Ovary (tissue), 9 donors: Measurements from ENCODE around the gene CAMK2D. TPM values are rescaled to one million over a fixed set of nuclear protein-coding genes. Genes with fewer than 3 reads are reported as not detected.

Source experiments
- DNase-seq, 5 donors: peaks; one replicate each; pipeline ENCODE4 v3.0.0-alpha.2; 2019 to 2020
- H3K27ac ChIP-seq, 2 donors: fragments of 200-600 bp; one replicate each; pipeline versions ENCODE4 v1.5.1 to v1.8.0; 2019 to 2022
- H3K27me3 ChIP-seq: fragments of 200-600 bp; one replicate; pipeline ENCODE4 v1.8.0; 2022
- H3K36me3 ChIP-seq: fragments of 200-600 bp; sonication (generic); one replicate; pipeline ENCODE4 v1.5.1; 2019
- H3K4me1 ChIP-seq: one replicate; pipeline ENCODE4 v1.8.1; 2013; ENCODE audit warnings: mild to moderate bottlenecking, moderate library complexity; ENCODE audit not compliant: insufficient read depth
- H3K4me3 ChIP-seq: fragments of 200-600 bp; sonication (generic); one replicate; pipeline ENCODE4 v1.5.1; 2017
- H3K9me3 ChIP-seq, 2 donors: fragments of 200-600 bp in 1 of 2; sonication (generic) in 1 of 2; one replicate each; pipeline versions ENCODE4 v1.5.1 to v1.8.1; 2013 to 2019; ENCODE audit warnings: mild to moderate bottlenecking in 1 of 2, moderate library complexity in 1 of 2
- EP300 ChIP-seq: sonication (generic); formaldehyde crosslinking; IDR thresholded peaks from one replicate; pipeline ENCODE4 v1.6.1; 2017; ENCODE audit warnings: antibody characterized with exemption
- POLR2A ChIP-seq: fragments of 450-650 bp; IDR thresholded peaks from one replicate; pipeline ENCODE4 v1.6.1; 2017; ENCODE audit warnings: antibody characterized with exemption, mild to moderate bottlenecking, moderate library complexity
- WGBS, 3 donors: extraction: QIAGEN DNeasy Blood & Tissue Kit in 1 of 3; methylation state at CpG; one replicate each; pipeline versions ENCODE4 v1.1.5 to v1.1.7; 2013 to 2017; 5-methylcytosine and 5-hydroxymethylcytosine counted together
- intact Hi-C, 4 donors: fragments of 100-400 bp; cut with DNase I; formaldehyde crosslinking; loops; one replicate each; pipeline versions ENCODE4 v1.11.0 to v1.15.1; 2022 to 2023
- polyA plus RNA-seq, 2 donors: library from polyadenylated mRNA; stranded (reverse); fragments of 200-250 nt in 1 of 2; fragments of 350-450 nt in 1 of 2; fragmentation: Illumina TruSeq in 1 of 2; extraction: RNeasy Lipid Tissue Mini Kit (QIAGEN cat#74804) in 1 of 2; gene quantifications; one replicate each; pipeline ENCODE4 v1.2.3, GENCODE V29; 2013 to 2014
- total RNA-seq, 7 donors: library from RNA; depleted of rRNA in 2 of 7; stranded (reverse); fragments of >200 nt in 2 of 7; fragmentation: NEBNext Ultra II Directional in 3 of 7; extraction: Animal tissue kit (Norgen Biotek cat#: 25700) in 3 of 7; gene quantifications; one replicate each; pipeline versions ENCODE4 v1.1.0 to v1.2.4, GENCODE V29; 2016 to 2023
- TF ChIP-seq, protein P1 (sequence below), 3 donors: fragments of 450-650 bp in 2 of 3; fragments of 200-600 bp in 1 of 3; IDR thresholded peaks; one replicate each; pipeline versions ENCODE4 v1.5.1 to v1.8.0; 2016 to 2022; ENCODE audit warnings: antibody characterized with exemption in 3 of 3, mild to moderate bottlenecking in 1 of 3
- donor health status: DM: no; HTN: no; CAD: no; lungs with moderate emphysema.
- donor health status: DM: no; HTN: no; CAD: no.
- donor health status: Bipolar disorder and iron deficiency.
- donor health status: DM: yes; HTN: yes; CAD: no.
- donor health status: DM: no; HTN: no; CAD: no.
- donor health status: DM: yes; HTN: yes; CAD: no.

Gene CAMK2D
- total and polyA plus RNA-seq, 9 donors, result 14.2 to 36.9 (median 32.2) TPM

DNA sequence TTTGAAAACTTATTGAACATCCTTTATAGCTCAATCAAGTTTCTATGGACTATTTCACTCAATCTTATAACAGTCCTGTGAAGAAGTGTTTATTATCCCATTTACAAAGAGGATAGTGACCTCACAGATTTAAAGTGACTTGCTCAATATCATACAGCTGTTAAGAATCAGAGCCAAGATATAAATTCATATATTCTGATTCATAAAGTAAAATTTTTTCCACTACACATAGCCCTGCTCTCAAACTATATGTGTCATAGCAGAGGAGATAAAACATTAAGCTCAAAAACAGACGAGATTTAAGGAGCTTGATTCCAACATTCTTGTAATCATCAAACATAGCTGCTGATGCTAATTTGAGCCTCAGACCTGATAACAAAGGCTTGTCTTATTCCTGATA lies 226.8 kb downstream of the CAMK2D start:
- no peaks in the 10 kb centered on the region for H3K9me3 ChIP-seq
- WGBS, 3 donors, result 46 to 67% (median 65%) methylated on average over 1 of the region's 1 CpG
- H3K36me3 ChIP-seq, result no peaks in the 10 kb centered on the region

DNA sequence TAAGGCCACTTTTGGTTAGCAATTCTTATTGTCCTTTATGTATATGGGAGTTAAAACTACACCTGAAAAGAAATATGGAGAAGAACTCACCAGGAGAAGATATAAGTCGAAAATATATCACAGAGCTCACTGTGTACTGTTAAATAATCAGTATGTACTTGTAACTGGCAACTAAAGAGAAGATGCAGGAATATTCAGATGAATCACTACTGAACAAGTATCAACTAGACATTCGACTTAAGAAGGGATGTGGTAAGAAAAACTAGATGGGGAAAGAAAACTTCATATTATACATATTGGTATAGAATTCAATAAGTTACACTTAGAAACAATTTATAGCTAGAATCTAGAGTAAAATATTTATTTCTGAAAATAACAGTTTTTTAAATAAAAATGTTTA lies 230.0 kb downstream of the CAMK2D start:
- WGBS, 3 donors, result 93 to 94% (median 94%) methylated on average over 2 of the region's 2 CpGs
- Histone ChIP-seq H3K4me3 (no peak overlapping the region), H3K27me3 (no peaks in the 10 kb centered on the region), H3K36me3 (no peaks in the 10 kb centered on the region), H3K4me1 (no peaks in the 10 kb centered on the region), H3K27ac (no peak overlapping the region), H3K9me3 (no peaks in the 10 kb centered on the region)
- no peak for DNase-seq
- TF ChIP-seq EP300 (no peak), POLR2A (no peak)
- TF ChIP-seq, protein P1, sequence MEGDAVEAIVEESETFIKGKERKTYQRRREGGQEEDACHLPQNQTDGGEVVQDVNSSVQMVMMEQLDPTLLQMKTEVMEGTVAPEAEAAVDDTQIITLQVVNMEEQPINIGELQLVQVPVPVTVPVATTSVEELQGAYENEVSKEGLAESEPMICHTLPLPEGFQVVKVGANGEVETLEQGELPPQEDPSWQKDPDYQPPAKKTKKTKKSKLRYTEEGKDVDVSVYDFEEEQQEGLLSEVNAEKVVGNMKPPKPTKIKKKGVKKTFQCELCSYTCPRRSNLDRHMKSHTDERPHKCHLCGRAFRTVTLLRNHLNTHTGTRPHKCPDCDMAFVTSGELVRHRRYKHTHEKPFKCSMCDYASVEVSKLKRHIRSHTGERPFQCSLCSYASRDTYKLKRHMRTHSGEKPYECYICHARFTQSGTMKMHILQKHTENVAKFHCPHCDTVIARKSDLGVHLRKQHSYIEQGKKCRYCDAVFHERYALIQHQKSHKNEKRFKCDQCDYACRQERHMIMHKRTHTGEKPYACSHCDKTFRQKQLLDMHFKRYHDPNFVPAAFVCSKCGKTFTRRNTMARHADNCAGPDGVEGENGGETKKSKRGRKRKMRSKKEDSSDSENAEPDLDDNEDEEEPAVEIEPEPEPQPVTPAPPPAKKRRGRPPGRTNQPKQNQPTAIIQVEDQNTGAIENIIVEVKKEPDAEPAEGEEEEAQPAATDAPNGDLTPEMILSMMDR (IDR thresholded peaks at IDR 0.05), result no peak
- intact Hi-C loops, result no loop called here

More for the DNA sequence above, 226.8 kb downstream of the CAMK2D start:
- no peak overlapping the region for H3K4me3 ChIP-seq
- H3K4me1 ChIP-seq, result no peaks in the 10 kb centered on the region
- H3K27ac ChIP-seq, result no peak overlapping the region
- no peaks in the 10 kb centered on the region for H3K27me3 ChIP-seq
- TF ChIP-seq POLR2A (no peak), EP300 (no peak)
- TF ChIP-seq, protein P1 (IDR thresholded peaks at IDR 0.05), result no peak
- intact Hi-C loops, result no loop called here
- DNase-seq, result no peak

DNA sequence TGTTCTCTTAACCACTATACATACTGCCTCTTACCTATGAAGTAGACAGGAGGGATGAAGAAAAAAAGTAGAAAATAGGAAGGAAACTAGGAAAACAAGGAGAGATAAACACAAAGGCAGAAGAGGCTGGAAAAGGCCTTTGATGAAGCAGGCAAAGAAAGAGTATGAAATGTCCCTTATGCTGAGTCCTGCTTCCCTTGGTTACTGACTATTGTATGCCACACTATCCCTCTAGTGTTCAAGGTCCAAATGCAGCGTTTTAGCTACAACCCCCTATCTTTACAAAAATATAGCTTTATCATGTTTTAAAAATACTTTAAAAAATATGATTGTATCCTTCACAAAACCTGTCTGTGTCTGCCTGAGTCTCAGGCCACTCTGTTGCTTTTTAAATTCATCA lies 233.1 kb downstream of the CAMK2D start:
- 43 to 57% (median 46%) methylated on average over 1 of the region's 1 CpG for WGBS, 3 donors
- intact Hi-C loops, result no loop called here
- no peak overlapping the region for H3K27ac ChIP-seq
- TF ChIP-seq EP300, result no peak
- no peak for TF ChIP-seq POLR2A
- no peak overlapping the region for H3K4me3 ChIP-seq
- no peaks in the 10 kb centered on the region for H3K4me1 ChIP-seq
- H3K27me3 ChIP-seq, result no peaks in the 10 kb centered on the region
- no peak for DNase-seq
- no peaks in the 10 kb centered on the region for H3K36me3 ChIP-seq
- no peaks in the 10 kb centered on the region for H3K9me3 ChIP-seq

DNA sequence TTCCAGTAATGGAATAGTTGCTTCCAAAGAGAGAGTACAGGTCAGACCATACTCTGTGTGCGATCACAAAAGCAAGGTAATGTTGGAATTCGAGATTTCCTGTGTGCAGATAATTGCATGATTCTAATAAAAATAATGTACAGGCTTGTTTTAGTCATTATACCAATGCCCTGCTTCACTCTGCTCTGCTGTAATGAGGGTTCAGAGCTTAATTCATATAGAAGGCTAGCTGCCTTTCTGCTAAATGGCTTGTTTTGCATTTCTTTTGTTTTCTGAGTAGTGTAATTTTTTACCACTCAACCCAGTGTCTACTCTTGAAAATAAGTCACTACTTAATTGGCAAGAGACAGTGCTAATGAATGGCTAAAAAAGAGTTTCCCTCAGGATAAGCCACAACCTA lies 236.0 kb downstream of the CAMK2D start:
- WGBS, 3 donors, result 95 to 97% (median 97%) methylated on average over 2 of the region's 2 CpGs
- intact Hi-C loops, result no loop called here
- Histone ChIP-seq H3K9me3 (no peaks in the 10 kb centered on the region), H3K4me1 (no peaks in the 10 kb centered on the region), H3K36me3 (no peaks in the 10 kb centered on the region), H3K27ac (no peak overlapping the region), H3K27me3 (no peaks in the 10 kb centered on the region), H3K4me3 (no peak overlapping the region)
- DNase-seq, result no peak
- TF ChIP-seq EP300, result no peak
- TF ChIP-seq, protein P1 (IDR thresholded peaks at IDR 0.05), result no peak
- no peak for TF ChIP-seq POLR2A

DNA sequence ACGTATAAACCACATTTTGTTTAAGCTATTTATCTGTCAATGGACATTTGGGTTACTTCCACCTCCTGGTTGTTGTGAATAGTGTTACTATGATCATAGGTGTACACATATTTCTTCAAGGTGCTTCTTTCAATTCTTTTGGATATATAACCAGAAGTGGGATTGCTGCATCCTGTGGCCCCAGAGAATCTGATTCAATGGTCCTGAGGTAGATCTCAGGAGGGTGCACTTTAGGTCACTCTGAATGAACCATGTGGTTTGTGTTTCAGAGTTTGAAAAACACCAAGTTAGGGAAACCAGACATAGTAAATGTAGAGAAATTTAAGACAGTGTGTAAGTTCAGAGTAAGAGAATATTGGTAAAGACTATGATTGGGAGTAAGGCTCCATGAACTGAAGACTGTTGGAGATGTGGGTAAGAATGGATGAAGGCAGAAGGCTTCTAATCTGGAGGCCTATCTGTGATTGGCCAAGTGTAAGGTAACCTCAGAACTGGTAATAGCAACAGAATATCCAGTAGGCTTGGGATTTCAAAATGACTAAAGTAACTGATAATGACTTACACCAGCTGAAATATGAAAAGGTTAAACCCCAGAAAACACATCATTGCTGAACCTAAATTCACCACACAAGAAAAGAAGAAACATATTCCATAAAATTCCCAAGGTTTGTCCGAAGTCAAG lies 236.9 kb downstream of the CAMK2D start:
- DNase-seq, result no peak
- Histone ChIP-seq H3K27me3 (no peaks in the 10 kb centered on the region), H3K27ac (no peak overlapping the region), H3K4me1 (no peaks in the 10 kb centered on the region), H3K36me3 (no peaks in the 10 kb centered on the region), H3K4me3 (no peak overlapping the region), H3K9me3 (no peaks in the 10 kb centered on the region)
- WGBS, 3 donors, result 92 to 97% (median 92%) methylated on average over 2 of the region's 2 CpGs
- TF ChIP-seq, protein P1 (IDR thresholded peaks at IDR 0.05), result no peak
- TF ChIP-seq EP300, result no peak
- no peak for TF ChIP-seq POLR2A
- intact Hi-C loops, result no loop called here
